Measurements from ENCODE around the gene SLC26A6.
A peak's percentile ranks its signal among the peaks of the same experiment; 100 is the strongest.

SLC26A6 gene

GRCh38 chr3:48635222-48636021 lies at the start of gene SLC26A6:
Gene SLC26A6 (minus strand): TSS chr3:48635461. CDS start chr3:48635393, 68 bp downstream.
- peak; percentile 97 for DNase-seq

- DNase-seq = peak; percentile 59
These were observed 49.4 kb upstream of the SLC26A6 start for GRCh38 chr3:48684480-48685143.

GRCh38 chr3:48684054-48684349 lies 48.7 kb upstream of the SLC26A6 start:
- DNase-seq = no peak

GRCh38 chr3:48682786-48683185 lies 47.5 kb upstream of the SLC26A6 start:
- DNase-seq = no peak

GRCh38 chr3:48681974-48682610 lies 46.8 kb upstream of the SLC26A6 start:
- DNase-seq = no peak

- no peak for DNase-seq
These were observed 46.2 kb upstream of the SLC26A6 start for GRCh38 chr3:48681541-48681880.

- no peak for DNase-seq
These were observed 45.7 kb upstream of the SLC26A6 start for GRCh38 chr3:48680811-48681540.

GRCh38 chr3:48679411-48680391 lies 44.4 kb upstream of the SLC26A6 start:
- DNase-seq = no peak

GRCh38 chr3:48678566-48679380 lies 43.5 kb upstream of the SLC26A6 start:
- no peak for DNase-seq

GRCh38 chr3:48678056-48678455 lies 42.8 kb upstream of the SLC26A6 start:
- no peak for DNase-seq

- DNase-seq = no peak
These were observed 39.2 kb upstream of the SLC26A6 start for GRCh38 chr3:48674505-48674904.

- DNase-seq = no peak
These were observed 37.3 kb upstream of the SLC26A6 start for GRCh38 chr3:48672522-48672921.

- DNase-seq = no peak
These were observed 29.7 kb upstream of the SLC26A6 start for GRCh38 chr3:48664929-48665328.

GRCh38 chr3:48664313-48664644 lies 29.0 kb upstream of the SLC26A6 start:
- DNase-seq = no peak

- peak; percentile 98 for DNase-seq
These were observed 28.4 kb upstream of the SLC26A6 start for GRCh38 chr3:48663489-48664312.

- peak; percentile 87 for DNase-seq
These were observed 27.7 kb upstream of the SLC26A6 start, which contains the start of gene CELSR3 for GRCh38 chr3:48662753-48663488. Gene CELSR3 (minus strand): TSS chr3:48662886. CDS start chr3:48662634, 252 bp downstream.

- DNase-seq = no peak
These were observed 27.0 kb upstream of the SLC26A6 start for GRCh38 chr3:48662145-48662752.

GRCh38 chr3:48661501-48662144 lies 26.4 kb upstream of the SLC26A6 start:
- DNase-seq = peak; percentile 77

Measured in OCI-M1 (cell line).